Sigmoid colon (tissue), 7 donors: ENCODE data around the gene P2RY8. TPM values are rescaled to one million over a fixed set of nuclear protein-coding genes. Genes with fewer than 3 reads are reported as not detected.
"Not testable (repeated sequence)": the region's sequence is repeated elsewhere in the genome, so short reads cannot be mapped to it uniquely, and the experiment has no call there.

Source experiments
- DNase-seq: peaks from one replicate; pipeline ENCODE4 v3.0.0-alpha.2; 2019
- H3K27ac ChIP-seq, 4 donors: fragments of 200-600 bp; sonication (generic); one replicate each; pipeline ENCODE4 v1.5.1; 2016 to 2019; ENCODE audit warnings: mild to moderate bottlenecking in 1 of 4
- H3K27me3 ChIP-seq, 3 donors: fragments of 200-600 bp; sonication (generic); one replicate each; pipeline ENCODE4 v1.5.1; 2019; ENCODE audit warnings: mild to moderate bottlenecking in 1 of 3
- H3K36me3 ChIP-seq, 4 donors: fragments of 200-600 bp; sonication (generic); one replicate each; pipeline ENCODE4 v1.5.1; 2016 to 2019
- H3K4me1 ChIP-seq, 4 donors: fragments of 200-600 bp; sonication (generic); one replicate each; pipeline ENCODE4 v1.5.1; 2017 to 2019
- H3K4me3 ChIP-seq, 4 donors: fragments of 200-600 bp; sonication (generic); one replicate each; pipeline ENCODE4 v1.5.1; 2017 to 2019; ENCODE audit warnings: mild to moderate bottlenecking in 2 of 4, moderate library complexity in 1 of 4
- H3K9me3 ChIP-seq, 4 donors: fragments of 200-600 bp in 3 of 4; sonication (generic) in 3 of 4; one replicate each; pipeline versions ENCODE4 v1.5.1 to v1.6.1; 2013 to 2019
- EP300 ChIP-seq, 4 donors: sonication (generic); formaldehyde crosslinking; IDR thresholded peaks; one replicate each; pipeline ENCODE4 v1.6.1; 2017; ENCODE audit warnings: antibody characterized with exemption in 4 of 4
- POLR2A ChIP-seq, 2 donors: fragments of 450-650 bp; IDR thresholded peaks; one replicate each; pipeline ENCODE4 v1.6.1; 2016; ENCODE audit warnings: antibody characterized with exemption in 2 of 2, mild to moderate bottlenecking in 2 of 2, moderate library complexity in 2 of 2
- POLR2AphosphoS5 ChIP-seq, 4 donors: sonication (generic); formaldehyde crosslinking; IDR thresholded peaks; one replicate each; pipeline ENCODE4 v1.6.1; 2017; ENCODE audit warnings: antibody characterized with exemption in 4 of 4
- WGBS, 2 donors: extraction: QIAGEN DNeasy Blood & Tissue Kit; methylation state at CpG; one replicate each; pipeline ENCODE4 v1.1.7; 2013; 5-methylcytosine and 5-hydroxymethylcytosine counted together
- intact Hi-C: fragments of 100-400 bp; cut with DNase I; formaldehyde crosslinking; loops from one replicate; pipeline ENCODE4 v1.15.1; 2023
- polyA plus RNA-seq, 3 donors: library from polyadenylated mRNA; stranded (reverse); fragments of 200-250 nt; gene quantifications; one replicate each; pipeline ENCODE4 v1.2.3, GENCODE V29; 2013
- total RNA-seq, 4 donors: library from RNA; depleted of rRNA; stranded (reverse); fragments of >200 nt; gene quantifications; one replicate each; pipeline ENCODE4 v1.1.0, GENCODE V29; 2016
- TF ChIP-seq, protein P1 (sequence below), 4 experiments: fragments of 450-650 bp in 3 of 4; fragments of 200-600 bp in 1 of 4; IDR thresholded peaks; one replicate each; pipeline ENCODE4 v1.5.1; 2016 to 2019; ENCODE audit warnings: antibody characterized with exemption in 4 of 4, mild to moderate bottlenecking in 3 of 4, moderate library complexity in 2 of 4
- donor health status: healthy with polysubstance abuse.
- donor health status: Bipolar disorder and iron deficiency.
- donor health status: healthy.

Gene P2RY8
- total and polyA plus RNA-seq, 7 donors, result 0.28 to 15.0 (median 0.87) TPM; not detected in 1

DNA sequence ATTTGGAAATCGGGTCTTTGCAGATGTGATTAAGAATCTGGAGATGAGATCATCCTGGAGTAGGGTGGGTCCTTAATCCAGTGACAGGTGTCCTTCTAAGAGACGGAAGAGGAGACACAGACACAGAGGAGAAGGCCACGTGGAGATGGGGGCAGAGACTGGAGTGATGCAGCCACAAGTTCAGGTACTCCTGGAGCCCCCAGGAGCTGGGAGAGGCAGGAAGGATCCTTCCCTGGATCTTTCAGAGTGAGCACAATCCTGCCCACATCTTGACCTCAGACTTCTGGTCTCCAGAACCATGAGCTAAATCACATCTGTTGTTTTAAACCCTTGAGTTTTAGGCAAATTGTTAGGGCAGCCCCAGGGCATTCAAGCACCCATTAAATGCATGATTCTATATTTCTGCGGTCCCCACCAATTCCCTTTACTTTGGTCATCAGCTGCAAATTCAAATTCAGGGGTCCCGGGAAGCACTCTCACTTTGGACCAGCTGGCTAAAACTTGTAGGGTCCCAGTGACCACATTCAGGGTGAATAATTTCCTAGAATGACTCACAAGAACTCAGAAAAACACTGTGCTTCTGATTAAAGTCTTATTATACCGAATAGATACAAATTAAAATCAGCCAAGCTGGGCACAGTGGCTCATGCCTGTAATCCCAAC is 41.7 kb upstream of the P2RY8 start:
- no peak for DNase-seq
- Histone ChIP-seq H3K9me3 (no peaks in the 10 kb centered on the region), H3K27ac (no peak overlapping the region), H3K36me3 (no peaks in the 10 kb centered on the region), H3K27me3 (no peaks in the 10 kb centered on the region), H3K4me3 (no peak overlapping the region), H3K4me1 (no peaks in the 10 kb centered on the region)
- TF ChIP-seq, protein P1, sequence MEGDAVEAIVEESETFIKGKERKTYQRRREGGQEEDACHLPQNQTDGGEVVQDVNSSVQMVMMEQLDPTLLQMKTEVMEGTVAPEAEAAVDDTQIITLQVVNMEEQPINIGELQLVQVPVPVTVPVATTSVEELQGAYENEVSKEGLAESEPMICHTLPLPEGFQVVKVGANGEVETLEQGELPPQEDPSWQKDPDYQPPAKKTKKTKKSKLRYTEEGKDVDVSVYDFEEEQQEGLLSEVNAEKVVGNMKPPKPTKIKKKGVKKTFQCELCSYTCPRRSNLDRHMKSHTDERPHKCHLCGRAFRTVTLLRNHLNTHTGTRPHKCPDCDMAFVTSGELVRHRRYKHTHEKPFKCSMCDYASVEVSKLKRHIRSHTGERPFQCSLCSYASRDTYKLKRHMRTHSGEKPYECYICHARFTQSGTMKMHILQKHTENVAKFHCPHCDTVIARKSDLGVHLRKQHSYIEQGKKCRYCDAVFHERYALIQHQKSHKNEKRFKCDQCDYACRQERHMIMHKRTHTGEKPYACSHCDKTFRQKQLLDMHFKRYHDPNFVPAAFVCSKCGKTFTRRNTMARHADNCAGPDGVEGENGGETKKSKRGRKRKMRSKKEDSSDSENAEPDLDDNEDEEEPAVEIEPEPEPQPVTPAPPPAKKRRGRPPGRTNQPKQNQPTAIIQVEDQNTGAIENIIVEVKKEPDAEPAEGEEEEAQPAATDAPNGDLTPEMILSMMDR (IDR thresholded peaks at IDR 0.05), result no peak
- TF ChIP-seq POLR2A (IDR thresholded peaks at IDR 0.05), result no peak
- no peak for TF ChIP-seq EP300 (IDR thresholded peaks at IDR 0.05)
- WGBS, 2 donors, result 64 to 74% methylated on average over 6 of the region's 6 CpGs
- intact Hi-C loops, result no loop called here

DNA sequence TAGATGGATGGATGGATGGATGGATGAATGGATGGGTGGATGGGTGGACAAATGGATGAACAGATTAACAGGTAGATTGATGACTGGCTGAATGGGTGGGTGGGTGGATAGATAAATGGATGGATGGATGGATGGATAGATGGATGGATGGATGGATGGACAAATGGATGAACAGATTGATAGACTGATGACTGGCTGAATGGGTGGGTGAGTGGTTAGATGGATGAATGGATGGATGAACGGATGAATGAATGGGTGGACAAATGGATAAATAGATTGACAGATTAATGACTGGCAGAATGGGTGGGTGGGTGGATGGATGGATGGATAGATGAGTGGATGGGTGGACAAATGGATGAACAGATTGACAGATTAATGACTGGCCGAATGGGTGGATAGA is 40.9 kb upstream of the P2RY8 start:
- Histone ChIP-seq H3K27ac (no peak overlapping the region), H3K27me3 (no peaks in the 10 kb centered on the region), H3K9me3 (no peaks in the 10 kb centered on the region), H3K4me1 (no peaks in the 10 kb centered on the region), H3K4me3 (no peak overlapping the region), H3K36me3 (no peaks in the 10 kb centered on the region)
- TF ChIP-seq, protein P1 (IDR thresholded peaks at IDR 0.05), result no peak
- TF ChIP-seq POLR2AphosphoS5 (IDR thresholded peaks at IDR 0.05) (no peak), EP300 (IDR thresholded peaks at IDR 0.05) (no peak), POLR2A (IDR thresholded peaks at IDR 0.05) (no peak)
- intact Hi-C loops, result no loop called here
- 69 to 72% methylated on average over 2 of the region's 2 CpGs for WGBS, 2 donors
- no peak for DNase-seq

DNA sequence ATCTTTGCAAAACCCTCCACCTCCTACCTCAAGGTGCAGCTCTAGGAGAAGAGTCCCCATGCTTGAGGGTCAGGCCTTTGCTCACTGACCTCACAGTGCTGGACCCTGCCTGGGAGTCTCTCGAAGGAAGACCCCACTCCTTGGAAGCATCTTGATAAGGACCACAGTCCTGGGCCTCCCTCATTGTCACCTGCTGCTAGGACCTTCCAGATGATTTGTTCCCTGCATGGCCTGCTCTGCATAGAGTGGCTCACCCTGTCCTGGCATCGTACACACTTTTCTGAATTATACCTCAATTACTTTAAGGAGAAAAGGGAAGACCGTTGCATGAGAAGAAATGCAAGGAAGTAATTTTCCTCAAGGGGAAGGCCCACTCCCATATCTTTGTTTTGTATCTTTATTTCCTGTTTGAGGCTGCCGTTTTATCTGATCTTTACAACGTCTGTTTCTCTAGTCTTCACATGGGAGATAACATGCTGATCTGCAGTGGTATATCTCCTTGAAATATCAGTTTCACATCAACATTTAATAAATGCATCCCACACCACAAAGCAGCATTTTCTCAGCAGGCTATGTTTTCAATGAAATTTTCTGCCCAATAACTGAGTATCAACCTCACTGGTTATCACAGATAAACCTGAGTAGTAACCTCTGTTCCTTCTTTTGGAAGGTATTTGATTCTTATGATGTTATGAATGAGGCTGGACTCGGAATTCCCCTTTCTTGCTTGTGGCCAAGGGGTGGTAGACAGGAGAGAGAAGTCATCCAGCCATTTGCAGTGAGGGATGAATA is 39.4 kb upstream of the P2RY8 start:
- TF ChIP-seq POLR2AphosphoS5 (IDR thresholded peaks at IDR 0.05), result no peak

DNA sequence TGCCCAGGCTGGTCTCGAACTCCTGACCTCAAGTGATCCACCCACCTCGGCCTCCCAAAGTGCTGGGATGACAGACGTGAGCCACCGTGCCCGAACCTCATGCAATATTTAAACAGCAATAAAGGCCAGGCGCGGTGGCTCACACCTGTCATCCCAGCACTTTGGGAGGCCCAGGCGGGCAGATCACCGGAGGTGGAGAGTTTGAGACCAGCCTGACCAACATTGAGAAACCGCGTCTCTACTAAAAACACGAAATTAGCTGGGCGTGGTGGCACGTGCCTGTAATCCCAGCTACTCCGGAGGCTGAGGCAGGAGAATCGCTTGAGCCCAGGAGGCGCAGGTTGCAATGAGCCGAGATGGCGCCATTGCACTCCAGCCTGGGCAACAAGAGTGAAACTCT is 37.2 kb upstream of the P2RY8 start:
- intact Hi-C loops, result not testable (repeated sequence)

More for the DNA sequence above, 39.4 kb upstream of the P2RY8 start:
- Histone ChIP-seq H3K27me3 (no peaks in the 10 kb centered on the region), H3K4me1 (no peaks in the 10 kb centered on the region), H3K9me3 (no peaks in the 10 kb centered on the region), H3K4me3 (no peak overlapping the region), H3K27ac (no peak overlapping the region), H3K36me3 (no peaks in the 10 kb centered on the region)
- intact Hi-C loops, result no loop called here
- WGBS, 2 donors, result 39 to 48% methylated on average over 6 of the region's 6 CpGs
- no peak for DNase-seq

DNA sequence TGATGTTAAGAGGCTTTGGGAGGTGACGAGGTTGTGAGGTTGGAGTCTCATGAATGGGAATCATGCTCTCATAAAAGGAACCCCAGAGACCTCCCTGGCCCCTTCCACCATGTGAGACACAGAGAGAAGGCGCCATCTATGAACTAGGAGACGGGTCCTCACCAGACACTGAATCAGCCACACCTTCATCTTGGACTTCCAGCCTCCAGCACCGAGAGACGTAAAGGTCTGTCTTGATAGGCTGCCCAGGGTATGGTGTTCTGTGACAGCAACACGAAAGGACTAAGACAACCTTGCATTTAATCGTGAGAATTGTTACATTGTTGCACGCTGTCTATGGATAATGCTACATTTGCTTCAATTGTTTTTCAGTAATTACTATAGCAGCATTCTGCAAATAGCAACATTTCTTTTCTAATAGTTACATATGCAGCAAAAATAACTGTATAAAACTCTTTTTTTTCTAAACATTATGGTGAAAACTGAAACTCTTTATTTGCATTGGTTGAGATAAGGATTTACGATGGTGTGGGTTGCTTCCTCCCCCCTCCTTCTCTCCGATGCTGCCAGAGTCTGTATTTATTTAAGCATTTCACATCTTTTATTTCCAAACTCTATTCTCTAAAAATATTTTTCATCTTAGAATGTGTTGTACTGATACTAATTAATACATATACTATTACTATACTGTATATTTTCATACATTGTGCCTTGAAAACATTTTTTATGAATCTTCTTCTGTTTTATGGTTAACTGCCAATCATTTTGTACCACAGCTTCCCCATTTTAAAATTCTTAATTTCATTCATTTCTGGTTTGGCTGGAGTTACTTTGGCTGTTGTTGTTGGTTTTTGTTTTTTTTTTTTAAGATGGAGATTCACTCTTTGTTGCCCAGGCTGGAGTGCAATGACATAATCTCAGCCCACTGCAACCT is 28.0 kb upstream of the P2RY8 start:
- intact Hi-C loops, result no loop called here
- H3K27me3 ChIP-seq, result no peaks in the 10 kb centered on the region
- H3K27ac ChIP-seq, result no peak overlapping the region
- no peaks in the 10 kb centered on the region for H3K9me3 ChIP-seq
- H3K36me3 ChIP-seq, result no peaks in the 10 kb centered on the region
- H3K4me3 ChIP-seq, result no peak overlapping the region
- no peaks in the 10 kb centered on the region for H3K4me1 ChIP-seq
- no peak for DNase-seq
- TF ChIP-seq POLR2A (IDR thresholded peaks at IDR 0.05), result no peak
- TF ChIP-seq POLR2AphosphoS5 (IDR thresholded peaks at IDR 0.05), result no peak
- TF ChIP-seq, protein P1 (IDR thresholded peaks at IDR 0.05), result no peak
- TF ChIP-seq EP300 (IDR thresholded peaks at IDR 0.05), result no peak
- WGBS, 2 donors, result 13 to 37% methylated on average over 10 of the region's 10 CpGs

More for the DNA sequence above, 37.2 kb upstream of the P2RY8 start:
- H3K9me3 ChIP-seq, H3K4me3 ChIP-seq, H3K36me3 ChIP-seq, DNase-seq, H3K27ac ChIP-seq, H3K4me1 ChIP-seq, H3K27me3 ChIP-seq: not testable (repeated sequence)
- 82 to 91% methylated on average over 19 of the region's 19 CpGs for WGBS, 2 donors

DNA sequence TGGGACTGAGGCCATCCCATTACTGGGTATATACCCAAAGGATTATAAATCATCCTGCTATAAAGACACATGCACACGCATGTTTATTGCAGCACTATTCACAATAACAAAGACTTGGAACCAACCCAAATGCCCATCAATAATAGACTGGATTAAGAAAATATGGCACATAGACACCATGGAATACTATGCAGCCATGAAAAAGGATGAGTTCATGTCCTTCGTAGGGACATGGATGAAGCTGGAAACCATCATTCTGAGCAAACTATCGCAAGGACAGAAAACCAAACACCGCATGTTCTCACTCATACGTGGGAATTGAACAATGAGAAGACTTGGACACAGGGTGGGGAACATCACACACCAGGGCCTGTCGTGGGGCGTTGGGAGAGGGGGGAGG is 27.1 kb upstream of the P2RY8 start:
- H3K27ac ChIP-seq, intact Hi-C loops, H3K4me1 ChIP-seq, H3K27me3 ChIP-seq, H3K36me3 ChIP-seq, H3K4me3 ChIP-seq, H3K9me3 ChIP-seq, DNase-seq: not testable (repeated sequence)
- 78 to 89% methylated on average over 7 of the region's 7 CpGs for WGBS, 2 donors
